K562 (cell line): ENCODE measurements around the gene MBNL1. TPM values are rescaled to one million over a fixed set of nuclear protein-coding genes. Genes with fewer than 3 reads are reported as not detected.

ENCODE experiments used
- ATAC-seq: fragments of 200-7000 bp; cut with Tn5 transposase; 3 replicates; pipeline ENCODE4 v1.9.1; 2020; ENCODE audit warnings: moderate library complexity
- BruUV-seq: library from RNA; stranded (reverse); fragments of 400-500 nt; replicated peaks from 2 replicates; lab custom pipeline; 2021; lab: Mats Ljungman, UMichigan
- CTCF ChIA-PET: fragments of 300-600 bp; formaldehyde crosslinking; extraction: SDS; loops from one replicate; lab custom pipeline; 2021; ENCODE audit warnings: low intra/inter-chr PET ratio; lab: Yijun Ruan, JAX
- POLR2A ChIA-PET: fragments of 300-600, 350-650 bp; sonication (Branson Sonifier 250); formaldehyde crosslinking; extraction: SDS; loops from one replicate; lab custom pipeline; 2021; ENCODE audit warnings: antibody characterized with exemption, inconsistent platforms; lab: Yijun Ruan, JAX
- DNase-seq, 4 experiments: peaks; one replicate each; pipeline versions ENCODE4 v3.0.0 to v3.0.0-alpha.2; 2011 to 2018; ENCODE audit warnings: low spot score in 3 of 4, mixed read lengths in 3 of 4; ENCODE audit errors: extremely low read depth in 1 of 4
- FAIRE-seq: peaks from 2 replicates; lab custom pipeline; 2011; peaks lifted over from hg19 to GRCh38; lab: Jason Lieb, UNC
- H2AFZ ChIP-seq: 2 replicates; pipeline ENCODE4 v1.6.0; 2011; ENCODE audit warnings: low read depth, low read length, control low read depth, inconsistent platforms
- H3K27ac ChIP-seq: fragments of 200-600 bp; 3 replicates; pipeline ENCODE4 v1.8.0; 2011; ENCODE audit warnings: low read depth, mild to moderate bottlenecking, control low read depth, inconsistent platforms, low read length, moderate library complexity, mixed read lengths; ENCODE audit errors: extremely low read depth
- H3K27me3 ChIP-seq, 2 experiments: fragments of 300-600 bp in 1 of 2; 2 replicates in 1 of 2; 3 replicates in 1 of 2; pipeline versions ENCODE4 v1.6.0 to v1.8.0; 2011; ENCODE audit warnings: inconsistent platforms in 2 of 2, low read length in 2 of 2, mild to moderate bottlenecking in 1 of 2, mixed read lengths in 1 of 2, moderate library complexity in 1 of 2; ENCODE audit not compliant: control insufficient read depth in 2 of 2, insufficient read depth in 2 of 2
- H3K36me3 ChIP-seq: fragments of 300-600 bp; 3 replicates; pipeline ENCODE4 v1.8.0; 2011; ENCODE audit warnings: mild to moderate bottlenecking, low read length, inconsistent platforms; ENCODE audit not compliant: control insufficient read depth, insufficient read depth
- H3K4me1 ChIP-seq, 2 experiments: fragments of 200-600 bp in 1 of 2; replicated peaks in 1 of 2; 2 replicates in 1 of 2; 3 replicates in 1 of 2; pipeline versions ENCODE4 v1.5.1 to v1.8.0; 2011; ENCODE audit warnings: inconsistent platforms in 2 of 2, low read length in 2 of 2, mild to moderate bottlenecking in 1 of 2, mixed read lengths in 1 of 2, moderate library complexity in 1 of 2; ENCODE audit not compliant: control insufficient read depth in 2 of 2, insufficient read depth in 2 of 2
- H3K4me2 ChIP-seq: 2 replicates; pipeline ENCODE4 v1.6.1; 2011; ENCODE audit warnings: low read length, control low read depth, inconsistent platforms, mixed read lengths; ENCODE audit not compliant: insufficient read depth
- H3K4me3 ChIP-seq: fragments of 200-600 bp; sonication (generic), shearing (Covaris generic); 2 replicates; pipeline ENCODE4 v1.5.1; 2016; ENCODE audit warnings: control low read depth, inconsistent platforms
- H3K79me2 ChIP-seq: fragments of 200-600 bp; 3 replicates; pipeline ENCODE4 v1.8.0; 2011; ENCODE audit warnings: low read length, inconsistent platforms; ENCODE audit not compliant: control insufficient read depth, insufficient read depth
- H3K9ac ChIP-seq, 2 experiments: 2 replicates each; pipeline versions ENCODE4 v1.6.0 to v1.6.1; 2011; ENCODE audit warnings: low read depth in 2 of 2, low read length in 2 of 2, control low read depth in 1 of 2, inconsistent platforms in 1 of 2, mild to moderate bottlenecking in 1 of 2, mixed read lengths in 1 of 2; ENCODE audit not compliant: insufficient read depth in 1 of 2
- H3K9me1 ChIP-seq: one replicate; pipeline ENCODE4 v1.6.0; 2011; ENCODE audit warnings: inconsistent platforms, mild to moderate bottlenecking, low read length, moderate library complexity; ENCODE audit not compliant: control insufficient read depth, insufficient read depth
- H3K9me3 ChIP-seq: replicated peaks from 2 replicates; pipeline ENCODE4 v1.5.1; 2011; ENCODE audit warnings: low read depth, low read length, inconsistent platforms; ENCODE audit not compliant: control insufficient read depth, insufficient read depth
- H4K20me1 ChIP-seq: replicated peaks from 2 replicates; pipeline ENCODE4 v1.6.1; 2011; ENCODE audit warnings: low read length, inconsistent platforms, mixed read lengths; ENCODE audit not compliant: control insufficient read depth, insufficient read depth
- FIP1L1 ChIP-seq: fragments of 200-400 bp; formaldehyde crosslinking; IDR thresholded peaks from 2 replicates; pipeline ENCODE4 v1.6.1; 2018; ENCODE audit warnings: mild to moderate bottlenecking, low read depth, low read length; ENCODE audit not compliant: poor library complexity, severe bottlenecking
- FOXM1 ChIP-seq, 2 experiments: fragments of 450-650 bp in 1 of 2; sonication (generic) in 1 of 2; formaldehyde crosslinking in 1 of 2; IDR thresholded peaks; 2 replicates each; pipeline versions ENCODE4 v1.6.1 to v1.9.0; 2017 to 2022; ENCODE audit warnings: low read depth in 2 of 2, mild to moderate bottlenecking in 2 of 2, missing genetic modification reagents in 1 of 2, moderate library complexity in 1 of 2
- HDAC2 ChIP-seq: fragments of 450-650 bp; IDR thresholded peaks from 2 replicates; pipeline ENCODE4 v1.6.1; 2016; ENCODE audit warnings: mild to moderate bottlenecking
- PRPF4 ChIP-seq: fragments of 200-400 bp; formaldehyde crosslinking; IDR thresholded peaks from one replicate; pipeline ENCODE4 v1.6.1; 2017; ENCODE audit warnings: low read length, low read depth, mild to moderate bottlenecking; ENCODE audit not compliant: insufficient read depth, poor library complexity, severe bottlenecking
- RBM34 ChIP-seq: fragments of 200-400 bp; formaldehyde crosslinking; IDR thresholded peaks from 2 replicates; pipeline ENCODE4 v1.6.1; 2018; ENCODE audit warnings: low read length, borderline replicate concordance; ENCODE audit not compliant: insufficient read depth
- RFX7 ChIP-seq: fragments of 250-450 bp; sonication (Bioruptor Pico); IDR thresholded peaks from 2 replicates; pipeline ENCODE4 v1.5.1; 2021; ENCODE audit warnings: mild to moderate bottlenecking
- SMARCA5 ChIP-seq: fragments of 450-650 bp; IDR thresholded peaks from 2 replicates; pipeline ENCODE4 v1.6.1; 2016
- SNIP1 ChIP-seq: fragments of 450-650 bp; IDR thresholded peaks from 2 replicates; pipeline ENCODE4 v1.7.1; 2017; ENCODE audit warnings: low read depth, mild to moderate bottlenecking
- in situ Hi-C: fragments of 300-500 bp; cut with MboI; formaldehyde crosslinking; loops from 4 replicates; pipeline ENCODE4 v1.15.0; 2018; ENCODE audit warnings: inconsistent platforms, mixed read lengths
- intact Hi-C: fragments of 100-400 bp; cut with micrococcal nuclease; formaldehyde crosslinking; loops from 2 replicates; pipeline ENCODE4 v1.14.2; 2022
- polyA plus RNA-seq, 8 experiments: library from polyadenylated mRNA; depleted of rRNA in 4 of 8; stranded (reverse) in 5 of 8; unstranded in 3 of 8; fragments of >200 nt; fragmentation: Nextera tagmentation in 2 of 8; fragmentation: Illumina TruSeq in 1 of 8; extraction: Ambion mirVana in 2 of 8; extraction: Trizol in 1 of 8; gene quantifications; 2 replicates each; pipeline versions ENCODE4 v1.2.1 to v1.2.3, GENCODE V29; 2011 to 2014; ENCODE audit warnings: inconsistent platforms in 1 of 8, missing spikeins in 1 of 8
- total RNA-seq, 7 experiments: library from RNA; depleted of rRNA in 6 of 7; stranded (reverse); fragments of >200 nt in 6 of 7; fragmentation: Illumina TruSeq in 2 of 7; extraction: Trizol in 2 of 7; gene quantifications; 2 replicates each; pipeline versions ENCODE4 v1.2.1 to v1.2.3, GENCODE V29; 2011 to 2021; ENCODE audit warnings: low replicate concordance in 1 of 7
- TF ChIP-seq, protein P1 (sequence below), 2 experiments: fragments of 450-650 bp; formaldehyde crosslinking in 1 of 2; IDR thresholded peaks; 2 replicates each; pipeline versions ENCODE4 v1.4.0 to v1.6.1; 2014 to 2020; ENCODE audit warnings: mild to moderate bottlenecking in 2 of 2, borderline replicate concordance in 1 of 2, low read depth in 1 of 2

Gene MBNL1
- total and polyA plus RNA-seq, 9 of the 15 experiments (the other 6 are each of a cell fraction or from before 2014, with no cell fraction given) = 70.3 to 243 (median 220) TPM

DNA sequence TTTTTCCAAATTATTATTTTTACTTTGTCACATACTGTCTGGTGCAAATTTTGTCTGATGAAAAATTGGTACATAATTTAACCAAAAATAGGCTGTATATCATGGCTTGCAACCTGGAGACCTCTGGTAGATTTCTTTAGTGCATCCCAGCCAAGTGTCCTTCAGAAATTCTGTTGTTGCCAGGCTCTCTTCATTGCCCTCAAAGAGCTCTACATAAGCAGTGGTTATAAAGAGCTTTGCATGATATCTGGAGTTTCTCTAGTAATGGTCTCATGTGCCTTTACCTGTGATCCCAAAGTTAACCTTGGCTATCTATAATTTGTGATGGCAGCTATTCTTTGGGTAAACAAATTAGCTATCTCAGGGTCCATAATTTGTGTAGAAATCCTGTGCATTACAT lies 157.7 kb downstream of the MBNL1 start:
- ChIA-PET CTCF (no interaction called here), POLR2A (interaction anchor here (1.2 kb wide), 2 partner anchors 10 to 13 kb away, joined by 3 to 6 read pairs; no protein-coding TSS in a partner anchor)
- H3K27me3 ChIP-seq = no peaks in the 10 kb centered on the region
- no peak overlapping the region for H3K4me3 ChIP-seq
- intact Hi-C loops = no loop called here
- no peaks in the 10 kb centered on the region for H4K20me1 ChIP-seq
- H3K79me2 ChIP-seq = peaks cover 50% of the 10 kb centered on the region
- no peak for DNase-seq
- ATAC-seq = peak; percentile 18; the same call in 2 of the 3 replicates
- H3K9me1 ChIP-seq = no peaks in the 10 kb centered on the region
- no peak overlapping the region for H3K4me2 ChIP-seq
- TF ChIP-seq SNIP1 = no peak
- TF ChIP-seq, protein P1, sequence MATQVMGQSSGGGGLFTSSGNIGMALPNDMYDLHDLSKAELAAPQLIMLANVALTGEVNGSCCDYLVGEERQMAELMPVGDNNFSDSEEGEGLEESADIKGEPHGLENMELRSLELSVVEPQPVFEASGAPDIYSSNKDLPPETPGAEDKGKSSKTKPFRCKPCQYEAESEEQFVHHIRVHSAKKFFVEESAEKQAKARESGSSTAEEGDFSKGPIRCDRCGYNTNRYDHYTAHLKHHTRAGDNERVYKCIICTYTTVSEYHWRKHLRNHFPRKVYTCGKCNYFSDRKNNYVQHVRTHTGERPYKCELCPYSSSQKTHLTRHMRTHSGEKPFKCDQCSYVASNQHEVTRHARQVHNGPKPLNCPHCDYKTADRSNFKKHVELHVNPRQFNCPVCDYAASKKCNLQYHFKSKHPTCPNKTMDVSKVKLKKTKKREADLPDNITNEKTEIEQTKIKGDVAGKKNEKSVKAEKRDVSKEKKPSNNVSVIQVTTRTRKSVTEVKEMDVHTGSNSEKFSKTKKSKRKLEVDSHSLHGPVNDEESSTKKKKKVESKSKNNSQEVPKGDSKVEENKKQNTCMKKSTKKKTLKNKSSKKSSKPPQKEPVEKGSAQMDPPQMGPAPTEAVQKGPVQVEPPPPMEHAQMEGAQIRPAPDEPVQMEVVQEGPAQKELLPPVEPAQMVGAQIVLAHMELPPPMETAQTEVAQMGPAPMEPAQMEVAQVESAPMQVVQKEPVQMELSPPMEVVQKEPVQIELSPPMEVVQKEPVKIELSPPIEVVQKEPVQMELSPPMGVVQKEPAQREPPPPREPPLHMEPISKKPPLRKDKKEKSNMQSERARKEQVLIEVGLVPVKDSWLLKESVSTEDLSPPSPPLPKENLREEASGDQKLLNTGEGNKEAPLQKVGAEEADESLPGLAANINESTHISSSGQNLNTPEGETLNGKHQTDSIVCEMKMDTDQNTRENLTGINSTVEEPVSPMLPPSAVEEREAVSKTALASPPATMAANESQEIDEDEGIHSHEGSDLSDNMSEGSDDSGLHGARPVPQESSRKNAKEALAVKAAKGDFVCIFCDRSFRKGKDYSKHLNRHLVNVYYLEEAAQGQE (IDR thresholded peaks at IDR 0.05; ENCODE audit: borderline replicate concordance) = no peak
- TF ChIP-seq, protein P1 (CRISPR knock-in tag; IDR thresholded peaks at IDR 0.05; ENCODE audit: low read depth) = no peak
- TF ChIP-seq FIP1L1 = no peak
- TF ChIP-seq RBM34 = no peak
- no peak for TF ChIP-seq SMARCA5
- no peak for TF ChIP-seq PRPF4
- TF ChIP-seq HDAC2 = no peak
- no peak for TF ChIP-seq FOXM1 (IDR thresholded peaks at IDR 0.05; ENCODE audit: low read depth)
- TF ChIP-seq FOXM1 (CRISPR knock-in tag; IDR thresholded peaks at IDR 0.05; ENCODE audit: low read depth) = no peak
- TF ChIP-seq RFX7 (CRISPR knock-in tag) = no peak
- TF ChIP-seq, all 486 proteins: peak for 0
- Histone ChIP-seq H3K9me3 (no peaks in the 10 kb centered on the region), H3K27ac (no peak overlapping the region), H2AFZ (no peak overlapping the region), H3K36me3 (peaks cover 64% of the 10 kb centered on the region), H3K9ac (no peak overlapping the region), H3K4me1 (no peaks in the 10 kb centered on the region)
- no TSS peak for BruUV-seq
- FAIRE-seq = no peak
- in situ Hi-C loops = no loop called here
